NCI-H2107 treated with DMSO at 0.1 percent for 48 hours (cell line): ENCODE measurements around the gene TBC1D21.
A peak's percentile ranks its signal among the peaks of the same experiment; 100 is the strongest.

Experiments
- DNase-seq: peaks from one replicate; lab custom pipeline; 2025; ENCODE audit not compliant: unreplicated experiment; lab: John Stamatoyannopoulos, UW

The TBC1D21 gene

DNA sequence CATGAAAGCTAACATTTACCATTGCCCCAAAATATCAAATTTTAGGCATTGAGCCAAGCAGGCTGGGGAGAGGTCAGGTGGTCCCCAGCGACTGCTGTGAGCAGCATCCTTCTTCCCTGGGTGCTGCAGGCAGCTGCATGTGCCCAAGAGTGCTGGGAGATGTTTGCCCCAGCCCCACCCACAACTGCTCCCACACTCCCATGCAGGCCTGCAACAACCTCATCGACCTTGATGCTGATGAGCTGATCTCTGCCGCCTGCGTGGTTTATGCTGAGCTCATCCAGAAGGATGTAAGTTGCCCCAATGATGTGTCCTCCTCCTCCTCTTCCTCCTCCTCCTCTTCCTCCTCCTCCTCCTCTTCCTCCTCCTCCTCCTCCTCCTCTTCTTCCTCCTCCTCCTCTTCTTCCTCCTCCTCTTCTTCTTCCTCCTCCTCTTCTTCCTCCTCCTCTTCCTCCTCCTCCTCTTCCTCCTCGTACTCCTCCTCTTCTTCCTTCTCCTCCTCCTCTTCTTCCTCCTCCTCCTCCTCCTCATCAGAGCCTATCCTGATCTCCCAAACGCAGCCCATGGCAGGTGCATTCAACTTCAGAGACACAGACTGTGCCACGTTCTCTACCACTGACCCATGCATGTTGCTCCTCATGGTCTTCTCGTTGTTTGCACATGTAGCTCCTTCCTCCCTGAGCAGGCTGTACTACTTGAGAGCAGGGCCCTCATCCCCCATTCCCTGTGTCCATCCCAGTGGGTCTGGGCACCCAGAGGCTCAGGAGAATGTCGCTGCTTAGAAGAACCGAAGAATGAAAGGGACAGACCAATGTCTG, 15.1 kb downstream of the TBC1D21 start:
- DNase-seq, result no peak

DNA sequence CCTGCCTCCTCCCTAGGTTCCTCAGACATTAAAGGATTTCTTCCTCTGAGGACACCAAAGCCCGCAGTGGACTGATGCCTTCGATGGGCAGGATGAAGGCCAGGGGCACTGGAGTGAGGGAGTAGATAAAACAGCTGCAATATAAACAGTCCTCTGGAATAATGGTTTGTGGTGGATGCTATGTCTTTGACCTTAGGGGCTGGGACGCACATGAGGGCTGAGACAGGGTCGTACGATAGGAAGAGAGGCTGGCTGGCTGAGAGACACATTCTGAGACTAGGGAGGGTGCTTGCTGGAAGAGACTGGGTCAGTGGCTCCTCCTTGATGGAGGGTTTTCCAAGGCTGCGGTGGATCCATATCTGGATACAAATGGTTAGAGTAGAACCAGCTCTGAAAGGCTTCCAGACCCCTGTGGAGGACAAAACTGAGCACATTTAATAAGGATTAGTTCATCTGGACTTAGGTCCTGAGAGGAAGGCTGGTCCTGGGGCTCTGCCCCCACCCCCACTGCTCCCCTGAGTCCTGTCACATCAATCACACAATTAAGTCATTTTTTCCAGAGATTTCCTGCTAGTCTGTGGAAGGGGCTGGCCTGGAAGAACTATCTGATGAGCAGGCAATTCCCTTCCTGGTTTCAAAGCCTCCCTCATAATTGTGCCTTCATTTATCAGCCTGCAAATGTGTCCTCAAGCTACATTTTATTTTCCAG, 15.8 kb downstream of the TBC1D21 start:
- no peak for DNase-seq

DNA sequence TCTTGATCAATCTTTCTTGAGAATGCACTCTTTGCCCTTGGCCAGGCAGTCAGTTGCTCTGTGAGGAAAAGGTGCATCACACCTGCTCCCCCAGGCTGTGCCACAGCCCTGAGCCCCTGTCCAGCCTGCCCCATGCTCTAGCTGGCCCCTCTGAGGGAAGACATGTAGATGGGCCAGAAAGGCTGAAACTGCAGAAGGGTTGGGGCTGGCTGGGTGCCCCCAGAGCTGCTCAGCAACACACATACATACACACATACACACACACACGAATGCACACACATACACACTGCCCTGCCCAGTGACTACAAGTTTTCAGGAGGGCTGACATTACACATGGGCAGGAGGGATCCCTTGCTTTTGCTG, 16.4 kb downstream of the TBC1D21 start:
- no peak for DNase-seq

DNA sequence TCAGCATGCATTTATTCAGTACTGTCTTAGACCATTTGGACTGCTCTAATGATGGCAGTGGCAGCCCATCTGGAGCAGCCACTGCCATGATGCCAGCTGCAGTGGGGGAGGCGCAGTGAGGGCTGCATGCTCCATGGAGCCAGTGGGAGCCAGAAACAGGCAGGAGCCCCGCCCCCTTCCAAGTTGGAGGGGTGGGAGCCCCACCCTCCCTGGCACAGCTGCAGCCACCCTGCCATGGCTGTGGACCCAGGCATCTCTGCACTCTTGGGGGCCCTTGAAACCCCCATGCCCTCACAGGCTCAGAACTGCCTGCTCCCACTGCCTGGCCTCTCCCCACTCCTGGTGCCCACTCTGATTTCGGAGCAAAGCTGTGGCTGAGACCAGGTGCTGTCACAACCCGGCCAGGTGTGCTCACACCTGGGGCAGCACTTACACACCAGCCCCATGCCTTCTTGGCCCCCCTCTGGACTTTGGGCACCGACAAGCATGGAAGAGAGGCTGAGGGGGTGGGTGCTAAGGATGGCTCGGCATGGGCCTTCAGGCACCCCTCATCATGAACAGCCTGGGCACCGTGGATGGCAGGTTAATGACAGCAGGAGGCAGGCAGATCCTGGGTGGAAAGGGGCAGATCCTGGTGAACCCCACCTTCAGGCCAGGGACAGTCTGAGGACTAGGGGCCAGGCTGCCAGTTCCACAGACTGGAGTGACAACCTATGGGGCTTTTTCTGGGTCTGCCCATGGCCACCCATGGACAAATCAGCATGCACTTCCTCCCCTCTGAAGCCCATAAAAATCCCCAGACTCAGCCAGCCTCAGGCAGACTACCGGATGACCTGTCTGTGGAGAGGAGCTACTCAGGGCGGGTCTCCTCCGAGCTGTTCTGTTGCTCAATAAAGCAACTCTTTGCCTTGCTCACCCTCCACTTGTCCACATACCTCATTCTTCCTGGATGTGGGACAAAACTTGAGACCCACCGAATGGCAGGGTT, 18.3 kb downstream of the TBC1D21 start:
- no peak for DNase-seq

DNA sequence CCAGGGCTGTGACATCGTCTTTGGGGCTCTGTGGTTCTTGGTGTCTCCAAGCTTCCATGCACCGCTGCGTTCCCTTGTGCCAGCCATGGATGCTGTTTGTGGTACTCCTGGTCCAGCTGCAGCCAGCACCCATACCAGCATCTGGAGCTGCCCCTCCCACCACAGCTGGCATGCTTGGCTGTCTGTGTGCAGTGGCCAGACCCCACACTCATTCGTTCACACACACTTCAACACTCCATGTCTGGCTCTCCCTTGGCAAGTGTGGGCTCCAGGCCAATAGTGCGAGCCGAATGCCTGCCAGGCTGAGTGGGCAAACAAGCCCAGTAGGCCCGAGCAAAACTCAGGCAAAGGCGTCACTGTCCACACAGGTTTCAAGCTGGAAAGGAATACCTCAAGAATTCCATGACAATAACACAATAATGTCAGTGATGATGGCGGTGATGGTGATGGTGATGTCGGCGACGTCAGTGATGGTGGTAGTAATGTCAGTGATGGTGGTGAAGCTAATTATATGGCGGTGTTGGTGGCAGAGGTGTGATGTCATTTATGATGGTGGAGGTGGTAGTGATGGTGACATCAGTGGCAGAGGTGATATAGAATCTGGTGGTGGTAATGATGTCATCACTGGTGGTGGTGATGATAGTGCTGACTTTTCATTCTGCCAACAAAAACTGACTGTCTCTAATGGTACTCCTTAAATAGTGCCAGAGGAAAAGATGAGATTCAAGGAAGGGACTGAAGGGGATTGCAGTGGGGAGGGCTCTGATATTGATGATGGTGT, 19.3 kb downstream of the TBC1D21 start:
- no peak for DNase-seq

DNA sequence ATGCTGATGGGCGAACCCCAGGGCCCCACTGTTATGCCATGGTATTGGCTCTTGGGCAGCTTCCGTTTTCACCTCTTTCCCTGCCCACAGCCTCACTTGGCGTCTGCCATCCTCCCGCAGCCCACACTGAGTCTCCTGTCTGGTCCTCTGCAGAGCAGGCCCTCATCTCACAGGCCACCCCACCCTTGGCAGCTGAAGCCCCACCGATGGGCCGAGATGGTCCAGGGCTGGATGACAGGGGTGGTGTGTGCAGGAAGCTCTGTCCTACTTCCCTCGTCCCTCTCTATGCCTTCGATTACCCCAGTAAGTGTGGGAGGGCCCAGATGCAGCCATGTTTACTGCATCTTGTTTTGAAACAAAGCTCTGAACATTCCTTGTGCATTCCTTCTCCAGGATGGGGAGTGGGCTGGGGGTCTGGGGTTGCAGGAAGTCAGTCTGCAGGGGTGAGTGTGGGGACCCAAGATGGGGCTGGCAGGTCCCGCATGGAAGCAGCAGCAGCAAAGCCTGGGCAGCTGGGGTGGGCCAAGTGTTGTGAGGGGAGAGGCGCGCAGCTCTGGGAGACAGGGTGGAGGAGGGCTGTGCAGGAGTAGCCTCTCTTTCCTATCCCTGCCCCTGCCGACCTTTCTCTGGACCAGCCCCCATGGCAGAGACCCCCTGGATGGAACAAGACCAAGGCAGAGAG, 20.9 kb downstream of the TBC1D21 start:
- DNase-seq, result no peak

DNA sequence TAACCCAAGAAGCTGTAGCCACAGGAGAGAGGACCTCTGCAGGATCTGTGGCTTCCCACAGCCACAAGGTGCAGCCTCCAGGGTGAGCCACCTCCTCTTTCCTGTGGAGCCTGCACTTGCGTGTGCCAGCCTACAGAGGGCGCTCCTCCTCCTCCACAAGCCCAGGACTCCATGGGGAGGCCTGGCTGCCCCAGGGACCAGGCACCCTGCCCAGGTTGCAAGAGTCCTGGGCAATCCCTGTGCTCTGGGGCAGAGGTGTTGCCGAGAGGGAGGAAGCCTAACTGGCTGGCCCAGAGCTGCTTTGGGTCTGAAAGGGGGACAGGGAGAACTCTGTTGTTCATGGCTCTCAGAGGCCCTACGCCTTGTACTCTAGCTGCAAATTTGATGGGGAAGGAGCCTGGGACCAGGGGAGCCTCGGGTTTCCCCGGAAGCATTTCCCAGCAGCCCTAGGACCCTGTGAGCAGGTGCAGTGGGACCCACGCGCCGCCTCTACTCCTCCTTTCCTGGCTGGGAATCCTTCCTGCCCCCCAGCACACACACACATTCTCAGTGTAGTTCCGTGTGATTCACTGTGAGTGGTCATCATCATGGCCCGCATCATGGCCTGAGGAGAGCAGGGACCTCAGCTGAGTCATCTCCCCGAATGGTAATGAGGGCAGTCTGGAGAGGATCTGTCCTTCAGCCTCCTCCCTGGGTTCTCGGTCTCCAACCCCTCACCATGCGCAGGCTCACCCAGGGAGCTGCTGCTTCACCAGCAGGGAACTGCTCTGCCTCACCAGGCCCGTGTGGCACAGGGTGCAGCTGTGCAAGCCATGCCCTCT, 24.3 kb downstream of the TBC1D21 start:
- peak; percentile 20 for DNase-seq

DNA sequence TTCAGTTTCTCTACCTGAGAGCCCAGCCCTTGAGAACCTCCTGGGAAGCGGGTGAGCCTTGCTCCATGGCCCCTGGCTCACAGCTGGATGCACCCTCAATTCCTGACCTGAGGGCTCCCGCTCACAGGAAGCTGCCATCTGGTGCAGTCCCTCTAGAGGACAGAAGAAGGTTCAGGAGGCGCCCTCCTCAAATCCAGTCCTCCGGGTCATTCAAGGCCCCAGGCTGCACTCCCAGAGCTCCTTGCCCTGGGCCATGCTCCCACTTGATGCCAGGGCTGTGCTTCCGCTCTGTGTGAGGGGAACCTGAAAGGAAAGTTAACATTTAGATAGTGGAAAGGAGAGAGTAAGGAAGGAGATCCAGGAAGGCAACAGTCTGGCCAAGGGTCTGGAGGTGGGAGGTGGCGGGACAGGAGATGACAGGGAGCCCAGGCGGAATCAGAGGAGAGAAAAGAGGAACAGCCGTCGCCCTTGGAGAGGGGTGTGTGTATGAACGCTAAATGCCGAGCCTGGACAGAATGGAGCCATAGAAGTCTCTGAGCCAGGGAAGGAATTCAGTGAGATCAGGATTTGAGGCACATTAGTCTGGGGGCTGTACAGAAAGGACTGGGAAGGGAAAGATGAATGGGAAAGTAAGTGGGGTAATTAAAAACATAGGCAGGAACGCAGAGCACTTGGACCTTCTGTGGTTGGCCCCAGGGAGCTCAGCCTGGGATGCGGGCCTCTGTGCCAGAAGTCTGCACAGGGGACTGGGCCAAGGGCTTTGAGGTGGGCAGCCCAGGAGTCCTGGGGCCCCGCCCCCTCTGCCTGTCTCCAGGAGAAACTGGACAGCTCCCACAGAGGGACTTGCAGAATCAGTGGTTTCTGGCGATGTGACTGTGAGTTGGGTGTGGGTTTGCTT, 26.1 kb downstream of the TBC1D21 start:
- DNase-seq, result no peak

DNA sequence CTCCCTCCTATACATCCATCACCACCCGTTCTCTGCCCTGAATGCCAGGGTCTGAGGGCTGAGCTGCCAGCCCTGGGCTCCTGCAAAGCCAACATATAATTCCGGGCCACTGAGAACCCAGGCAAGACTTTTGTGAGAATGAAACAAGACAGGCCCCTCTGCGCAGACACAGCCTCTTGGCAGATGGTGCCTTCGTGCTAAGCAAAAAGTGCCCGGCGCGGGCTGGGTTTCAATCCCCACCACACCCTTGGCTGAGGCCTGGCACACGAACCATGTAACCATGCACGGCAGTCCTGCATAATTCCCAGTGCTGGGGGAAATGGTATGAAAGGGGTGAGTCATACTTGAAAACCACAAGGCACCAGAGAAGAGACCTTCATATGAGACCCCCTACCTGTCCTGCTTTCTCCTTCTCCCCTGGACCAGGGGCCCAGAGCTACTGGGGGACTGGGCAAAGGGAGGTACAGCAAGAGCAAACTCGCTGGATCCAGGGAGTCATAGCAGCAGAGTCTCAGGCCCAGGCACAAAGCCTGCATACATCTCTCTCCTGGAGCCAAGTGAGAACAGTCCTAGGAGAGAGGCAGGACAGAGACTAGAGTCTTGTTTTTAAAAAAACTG, 26.8 kb downstream of the TBC1D21 start:
- no peak for DNase-seq

DNA sequence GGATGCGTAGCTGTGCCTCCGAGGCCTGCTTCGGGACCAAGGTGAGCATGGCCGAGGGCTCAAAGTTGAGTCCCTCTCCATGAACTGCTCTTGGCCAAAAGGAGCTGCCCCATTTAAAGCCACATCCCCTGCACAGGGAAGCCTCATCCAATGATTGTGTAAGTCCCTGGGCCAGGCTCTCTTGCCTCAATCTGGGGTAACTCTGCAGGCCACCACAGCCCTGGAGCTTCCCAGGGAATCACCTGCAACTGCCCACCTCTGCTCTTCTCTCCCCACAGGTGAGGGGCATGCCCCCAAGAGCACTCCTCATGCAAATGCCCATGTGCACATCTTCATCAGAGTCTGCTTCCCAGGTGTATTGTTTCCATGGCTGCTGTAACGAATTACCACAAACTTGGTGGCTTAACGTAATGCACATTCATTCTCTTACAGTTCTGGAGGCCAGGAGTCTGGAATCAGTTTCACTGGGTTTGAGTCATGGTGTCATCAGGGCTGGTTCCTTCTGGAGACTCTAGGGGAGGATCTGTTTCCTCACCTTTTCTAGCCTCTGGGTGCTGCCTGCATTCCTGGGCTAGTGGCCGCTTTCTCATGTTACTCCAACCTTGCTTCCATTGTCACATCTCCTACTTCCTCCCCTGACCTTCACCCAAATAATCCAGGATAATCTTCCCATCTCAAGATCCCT, 27.9 kb downstream of the TBC1D21 start:
- no peak for DNase-seq

DNA sequence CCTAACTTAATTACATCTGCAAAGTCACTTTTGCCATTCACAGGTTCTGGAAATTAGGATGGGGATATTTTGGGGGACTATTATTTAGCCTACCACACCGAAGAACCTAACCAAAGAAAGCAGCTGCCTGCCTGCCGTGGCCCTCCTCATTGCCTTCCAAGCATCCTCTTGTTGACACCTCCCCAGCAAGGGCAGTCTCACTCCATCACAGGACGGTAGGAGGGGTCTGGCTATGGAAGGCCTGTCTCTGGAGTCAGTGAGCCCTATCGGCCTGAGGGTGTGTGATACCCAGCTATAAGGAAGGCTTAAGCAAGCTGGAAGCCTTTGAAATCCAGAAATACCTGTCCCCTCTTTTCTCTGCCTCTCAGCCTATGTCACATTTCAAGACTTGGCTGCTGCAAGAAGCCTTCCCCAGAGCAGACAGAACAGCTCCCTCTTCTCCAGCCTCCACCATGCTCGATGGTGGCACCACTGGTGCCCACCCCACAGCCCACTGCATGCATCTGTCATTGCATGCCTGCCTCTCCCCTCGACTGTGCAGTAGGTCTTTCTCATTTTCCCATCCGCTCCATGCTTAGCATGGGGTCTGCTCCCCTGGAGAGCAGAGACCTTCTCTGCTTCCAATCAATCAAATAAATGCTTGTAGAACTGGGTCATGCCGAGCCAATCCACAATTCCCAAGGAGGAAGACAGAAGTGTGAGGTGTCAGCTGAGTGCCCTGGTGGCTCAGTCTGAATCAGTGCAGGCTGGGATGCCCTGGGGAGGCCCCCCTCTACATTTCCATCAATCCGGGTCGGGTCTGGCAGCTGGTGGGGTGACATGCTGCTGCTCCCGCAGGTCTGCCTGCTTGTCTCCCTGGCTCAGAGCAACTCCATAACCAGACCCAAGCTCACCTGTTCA, 29.0 kb downstream of the TBC1D21 start:
- no peak for DNase-seq

DNA sequence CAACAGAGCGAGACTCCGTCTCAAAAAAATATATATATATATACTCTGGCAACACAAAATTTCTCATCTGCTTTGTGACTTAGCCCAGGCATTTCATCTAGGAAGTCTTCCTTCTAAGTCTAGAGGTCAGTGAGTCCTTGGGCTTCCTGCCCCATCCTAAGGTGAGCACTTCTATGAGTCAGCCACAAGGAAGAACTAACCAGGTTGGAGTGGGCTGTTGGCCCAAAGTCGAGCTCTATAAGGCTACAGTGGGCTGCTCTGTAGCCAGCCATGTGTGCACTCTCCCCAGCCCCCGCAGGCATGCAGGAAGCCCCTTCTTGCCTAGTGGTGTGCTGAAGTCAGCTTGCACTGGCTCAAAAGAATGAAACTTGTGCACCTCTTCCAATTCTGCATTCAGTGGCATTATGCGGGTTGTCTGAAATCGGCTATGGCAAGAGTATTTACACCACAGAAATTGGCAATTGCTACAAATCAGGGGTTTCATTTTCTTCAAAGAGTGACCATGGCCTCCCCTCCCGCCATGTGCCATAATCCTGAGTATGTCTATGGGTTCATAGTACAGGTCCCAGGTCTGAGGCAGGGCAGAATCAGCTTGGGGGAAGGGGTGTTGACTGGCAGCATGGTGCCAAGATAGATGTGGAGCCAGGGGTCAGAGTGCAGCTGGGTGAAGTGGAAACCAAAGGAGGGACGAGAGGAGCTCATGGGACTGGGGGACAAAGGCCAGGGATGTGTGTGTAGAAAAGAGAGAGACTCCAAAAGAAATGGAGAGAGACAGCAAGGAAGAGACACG, 30.9 kb downstream of the TBC1D21 start:
- no peak for DNase-seq

DNA sequence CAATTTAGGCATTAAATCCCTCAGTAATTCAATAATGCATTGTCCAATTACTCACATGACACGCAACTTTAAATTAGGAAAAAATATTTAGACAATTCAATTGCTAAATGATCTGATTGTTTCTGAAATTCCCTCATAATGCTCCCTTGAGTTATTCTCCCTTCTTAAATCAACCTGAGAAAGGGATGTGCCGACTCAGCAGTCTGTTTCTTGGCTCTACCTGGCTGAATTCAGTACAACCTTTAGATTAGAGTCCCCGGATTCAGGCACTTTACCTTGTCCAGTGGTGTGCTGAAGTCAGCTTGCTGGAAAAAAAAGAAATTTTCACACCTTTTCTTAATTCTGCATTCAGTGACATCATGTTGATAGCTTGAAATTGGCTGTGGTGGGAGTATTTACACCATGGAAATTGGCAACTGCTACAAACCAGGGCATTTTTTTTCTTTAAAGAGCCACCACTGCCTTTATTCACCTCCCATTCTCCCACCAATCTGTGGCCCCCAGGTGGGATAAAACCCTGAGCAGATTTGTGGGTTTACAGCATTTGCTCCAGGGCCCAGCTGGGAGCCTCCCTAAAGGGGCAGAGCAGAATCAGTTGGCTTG, 32.0 kb downstream of the TBC1D21 start:
- no peak for DNase-seq

DNA sequence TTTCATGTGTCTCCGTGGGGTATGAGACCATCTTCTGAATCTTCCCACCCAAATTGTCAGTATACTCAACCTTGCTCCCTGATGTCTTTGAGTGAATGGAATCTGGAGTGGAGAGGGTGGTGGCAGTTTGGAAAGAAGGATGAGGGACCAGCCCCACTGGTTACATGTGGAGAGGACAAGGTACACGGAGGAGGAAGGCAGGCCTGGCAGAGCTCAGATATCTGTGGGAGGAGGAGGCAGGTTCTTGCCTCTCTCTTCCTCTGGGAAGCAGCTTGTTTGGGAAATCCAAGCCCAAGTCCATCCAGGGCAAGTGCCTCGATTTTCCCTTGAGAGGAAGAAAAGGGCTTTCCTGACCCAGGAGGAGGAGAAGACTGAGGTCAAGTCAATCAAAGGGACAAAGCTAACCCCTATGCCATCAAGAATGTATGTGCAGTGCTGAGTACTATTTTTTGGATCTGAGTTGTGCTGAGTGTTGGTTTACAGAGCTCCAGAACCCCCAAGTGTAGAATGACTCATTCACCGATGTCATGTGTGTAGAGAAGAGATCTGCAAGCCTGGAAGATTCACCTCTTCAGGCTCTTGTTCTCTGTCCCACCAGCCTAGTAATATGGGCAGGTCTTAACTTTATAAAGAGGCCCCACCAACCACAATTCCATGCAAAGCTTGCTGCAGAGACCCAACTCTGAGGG, 33.1 kb downstream of the TBC1D21 start:
- no peak for DNase-seq
